HG02943 (cell line): ENCODE measurements around the gene ROR1.
"Not testable (repeated sequence)": the region's sequence is repeated elsewhere in the genome, so short reads cannot be mapped to it uniquely, and the experiment has no call there.

Experiments used
- ATAC-seq: cut with Tn5 transposase; IDR thresholded peaks from one replicate; pipeline ENCODE4 v1.9.1; 2021; ENCODE audit warnings: mild to moderate bottlenecking, low read depth, moderate library complexity; ENCODE audit not compliant: unreplicated experiment

The ROR1 gene

DNA sequence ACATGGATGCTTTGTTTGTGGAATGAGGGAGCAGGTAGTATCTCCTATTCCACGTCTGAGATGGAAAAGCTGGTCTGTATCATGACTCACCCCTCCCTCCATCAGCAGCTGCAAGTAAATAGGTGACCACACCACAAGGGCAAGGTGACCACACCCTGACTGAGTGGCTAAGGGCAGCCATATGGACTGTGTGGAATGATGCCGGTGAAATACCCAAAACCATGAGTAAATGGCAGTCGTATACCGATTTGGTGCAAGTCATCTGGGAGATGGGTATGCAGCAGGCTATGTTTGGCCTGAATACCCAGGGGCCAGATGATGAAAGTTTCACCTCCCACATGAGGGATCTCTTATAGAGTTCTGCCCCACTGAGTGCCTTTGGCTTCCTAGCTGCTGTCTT lies 413.8 kb downstream of the ROR1 start:
- ATAC-seq: no peak

DNA sequence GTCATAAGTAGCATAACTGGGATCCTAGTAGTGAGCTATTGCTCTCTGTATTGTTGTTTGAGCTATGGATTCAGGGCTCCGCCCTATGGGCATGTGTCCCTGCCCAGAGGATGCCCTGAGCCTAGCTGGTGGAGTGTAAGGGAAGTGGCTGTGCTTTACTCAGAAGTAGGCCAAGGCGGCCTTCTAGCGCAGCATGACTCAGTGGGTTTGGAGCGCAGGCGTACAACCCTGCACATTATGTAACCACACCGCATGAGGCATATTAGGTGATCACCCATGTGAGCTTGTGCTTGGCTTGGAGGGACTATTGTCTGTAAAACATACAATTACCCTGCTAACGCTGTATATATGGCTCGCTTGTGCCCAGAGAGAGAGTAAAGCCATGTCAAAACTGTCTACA lies 418.5 kb downstream of the ROR1 start:
- no peak for ATAC-seq

DNA sequence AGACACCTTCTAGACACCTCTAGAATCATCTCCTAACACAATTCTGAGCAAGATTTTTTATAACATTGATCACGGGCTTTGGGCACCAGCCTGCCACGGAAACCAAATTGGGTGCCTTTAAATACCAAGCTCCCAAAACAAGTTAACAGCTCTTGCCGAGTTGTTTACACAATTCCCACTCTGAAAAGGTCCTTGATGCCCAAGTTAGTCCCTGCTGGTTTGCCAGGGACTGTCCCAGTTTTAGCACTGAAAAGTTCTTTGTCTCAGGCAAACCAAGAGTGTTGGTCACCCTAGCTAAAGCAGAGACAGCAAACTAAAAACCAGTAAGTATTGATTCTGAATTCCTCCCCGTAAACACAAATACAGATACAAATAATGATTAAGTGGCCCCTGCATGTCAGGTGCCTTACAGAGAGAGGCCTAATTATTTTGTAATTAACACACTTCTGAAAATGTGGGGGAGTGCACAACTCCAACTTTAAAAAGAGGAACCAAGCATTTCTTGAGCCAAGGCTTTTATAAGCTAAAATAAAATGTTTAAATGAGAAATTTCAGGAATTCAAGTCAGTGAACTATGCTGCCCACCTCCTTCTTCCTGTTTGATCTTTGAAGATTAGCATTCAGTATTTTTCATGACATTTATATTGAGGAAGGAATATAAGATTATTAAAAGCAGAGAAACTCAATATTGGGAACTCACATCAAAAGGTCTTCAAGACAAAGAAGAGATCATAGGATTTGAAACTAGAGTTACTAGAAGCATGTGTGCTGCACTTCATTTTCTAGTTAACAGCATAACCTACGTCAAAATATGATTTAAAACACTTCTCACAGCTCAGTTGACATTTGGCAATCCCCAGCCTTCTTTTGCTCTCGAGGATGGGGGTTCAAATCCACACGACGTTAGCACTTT lies 420.6 kb downstream of the ROR1 start:
- no peak for ATAC-seq

DNA sequence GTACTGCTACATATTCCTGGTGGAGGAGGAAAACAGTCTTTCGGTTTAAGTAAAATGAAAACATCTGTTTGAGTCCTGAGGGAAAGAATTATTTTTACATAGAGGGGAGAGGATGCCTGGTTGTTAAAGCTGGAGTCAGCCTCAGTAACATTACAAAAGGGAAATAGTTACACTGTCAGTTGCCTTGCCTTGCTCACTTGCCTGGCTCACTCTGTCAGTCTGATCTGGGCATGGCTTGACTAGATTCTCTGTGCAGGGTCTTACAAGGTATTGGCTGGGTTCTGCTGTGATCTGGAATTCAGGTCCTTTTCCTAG lies 421.2 kb downstream of the ROR1 start:
- no peak for ATAC-seq

DNA sequence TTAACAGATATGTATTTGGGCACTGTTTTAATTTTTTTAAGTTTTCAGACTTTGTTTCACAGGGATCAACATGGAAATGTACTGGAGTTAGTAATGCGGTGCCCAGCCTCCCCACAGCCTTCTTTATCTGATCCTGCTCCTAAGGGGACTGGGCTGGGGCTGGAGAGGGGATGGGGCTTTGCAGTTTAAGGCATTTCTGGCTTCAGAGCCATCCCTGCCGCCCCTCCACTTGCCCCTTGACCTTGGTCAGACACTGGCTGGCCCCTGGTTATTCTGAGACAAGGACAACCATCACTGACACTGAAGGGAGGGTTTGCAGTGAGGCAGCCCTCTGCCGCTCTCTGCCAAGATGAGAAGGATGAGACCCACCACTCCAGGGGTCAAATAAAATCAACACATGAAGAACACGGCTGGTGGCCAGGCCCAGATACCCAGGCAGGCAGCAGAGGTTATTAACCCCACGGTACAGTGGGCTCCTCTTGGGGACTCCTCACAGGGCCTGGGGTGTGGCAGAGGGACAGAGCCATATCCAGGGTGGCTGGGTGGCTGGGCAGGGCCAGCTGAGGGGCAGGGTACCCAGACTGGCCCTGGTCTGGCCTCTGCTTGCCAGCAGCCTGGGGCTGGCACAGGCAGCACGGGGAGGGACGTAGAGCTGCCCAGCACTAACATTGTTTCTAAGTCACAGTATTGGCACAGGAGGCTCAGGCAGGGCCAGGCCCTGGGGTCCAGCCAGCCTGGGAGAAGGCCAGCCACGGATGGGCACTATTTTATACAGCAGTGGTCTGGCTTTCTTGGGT lies 422.5 kb downstream of the ROR1 start:
- no peak for ATAC-seq

DNA sequence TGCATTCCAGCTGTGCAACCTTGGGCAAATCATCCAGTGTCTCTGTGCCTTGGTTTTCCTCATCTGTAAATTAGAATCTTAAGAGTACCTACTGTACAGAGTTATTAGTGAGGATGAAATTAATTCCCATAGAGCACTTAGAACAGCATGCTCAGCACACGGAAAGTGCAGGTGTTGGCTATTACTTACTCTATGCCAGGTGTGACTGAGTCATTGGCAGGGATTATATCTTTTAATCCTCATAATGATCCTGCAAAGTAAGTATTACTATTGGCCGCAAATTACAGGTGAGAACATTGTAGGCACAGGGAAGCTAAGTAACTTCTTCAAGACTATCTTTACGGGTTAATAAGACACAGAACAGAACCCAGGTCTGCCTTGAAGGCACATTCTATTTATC lies 423.3 kb downstream of the ROR1 start:
- no peak for ATAC-seq

DNA sequence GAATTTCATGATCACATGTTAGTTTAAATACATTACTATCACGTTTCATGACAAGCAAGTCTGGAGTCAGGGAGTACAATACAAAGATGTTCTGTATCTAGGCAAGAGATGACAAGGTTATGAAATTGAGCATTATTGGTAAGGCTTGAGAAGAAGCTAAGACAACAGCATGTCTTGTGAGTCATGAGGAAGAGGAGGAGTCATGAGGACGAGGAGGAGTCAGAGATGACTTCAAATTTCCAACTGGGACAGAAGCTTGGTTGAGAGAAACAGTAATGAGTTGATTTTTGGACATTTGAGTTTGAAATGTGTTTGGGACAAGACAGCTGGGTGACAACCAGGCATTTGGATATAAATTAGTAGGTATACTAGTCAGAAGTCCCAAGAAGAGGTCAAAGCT lies 425.3 kb downstream of the ROR1 start:
- no peak for ATAC-seq

DNA sequence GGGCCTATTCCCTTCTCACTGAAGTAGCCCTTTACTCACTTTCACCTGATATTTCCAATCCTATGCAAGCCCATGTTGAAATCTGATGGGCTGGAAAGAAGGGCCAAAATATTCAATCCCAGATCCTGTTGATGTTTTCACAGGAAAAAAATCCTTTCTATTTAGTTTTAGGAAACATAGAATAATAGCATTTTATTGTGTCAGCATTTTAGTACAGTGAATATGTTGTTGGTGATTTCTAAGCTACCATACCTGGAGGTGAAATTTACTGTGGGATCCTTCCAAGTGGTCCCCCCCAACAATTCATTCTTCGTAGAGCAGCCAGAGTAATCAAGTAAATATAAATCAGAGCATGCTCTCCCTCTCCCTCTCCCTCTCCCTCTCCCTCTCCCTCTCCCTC lies 426.2 kb downstream of the ROR1 start:
- no peak for ATAC-seq

DNA sequence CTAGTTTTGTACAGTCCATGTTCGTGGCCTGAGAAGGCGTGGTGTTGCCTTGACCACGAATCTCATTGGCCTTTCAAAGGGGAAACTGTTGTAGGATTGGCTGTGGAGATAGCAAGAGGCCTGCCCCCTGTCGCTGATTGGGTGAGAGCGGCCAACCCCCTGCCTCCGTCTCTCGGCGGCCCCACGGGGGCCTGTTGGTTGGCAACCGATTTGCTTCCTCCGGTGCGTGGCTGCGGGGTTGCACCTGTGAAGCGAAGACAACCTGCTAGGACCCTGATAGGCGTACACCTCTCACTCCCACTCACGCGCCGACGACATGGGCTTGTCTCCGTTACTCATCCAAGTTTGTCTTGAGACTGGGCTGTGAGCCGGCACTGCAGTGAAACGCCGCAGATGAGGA lies 429.6 kb downstream of the ROR1 start, which contains the start of gene UBE2U:
UBE2U (plus strand) TSS at position 204 of the 400 bp plus-strand sequence. CDS start 428 bp downstream, outside the sequence.
- ATAC-seq: no peak

DNA sequence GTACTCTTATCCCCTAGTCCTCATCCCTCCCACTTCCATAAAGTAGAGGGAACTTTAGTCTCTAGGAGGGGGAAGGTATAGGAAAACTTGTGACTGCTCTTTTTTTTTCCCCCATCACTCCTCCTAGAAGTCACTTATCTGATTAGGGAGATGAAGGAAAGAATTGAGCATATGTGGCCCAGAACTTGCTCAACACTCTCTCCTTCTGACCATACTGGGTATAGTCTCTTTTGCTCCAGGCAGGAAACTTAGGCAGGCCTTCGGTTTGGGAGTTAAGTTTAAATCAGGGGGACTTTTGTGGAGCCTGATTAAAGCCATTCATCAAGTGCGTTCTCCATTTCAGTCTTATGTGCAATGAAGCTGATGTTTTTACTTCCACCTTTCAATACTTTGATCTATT lies 435.4 kb downstream of the ROR1 start:
- ATAC-seq: no peak

DNA sequence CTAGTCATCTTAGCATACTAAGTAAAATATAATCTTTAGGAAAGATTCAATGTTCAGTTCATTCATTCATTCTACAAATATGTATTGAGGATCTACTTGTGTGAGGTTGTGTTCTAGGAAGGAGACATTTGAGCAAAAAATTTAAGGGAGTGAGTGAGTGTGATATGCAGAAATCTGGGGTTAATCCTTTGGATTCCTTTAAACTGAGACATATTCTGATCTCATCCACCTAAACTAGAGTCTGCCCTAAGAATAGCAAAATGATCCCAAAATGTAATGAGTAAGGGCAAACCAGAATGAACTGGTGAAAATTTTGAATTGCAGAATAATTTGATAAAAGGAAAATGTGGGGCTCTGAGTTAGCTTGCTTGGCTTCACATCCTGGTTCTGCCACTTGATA lies 438.2 kb downstream of the ROR1 start:
- ATAC-seq: no peak

DNA sequence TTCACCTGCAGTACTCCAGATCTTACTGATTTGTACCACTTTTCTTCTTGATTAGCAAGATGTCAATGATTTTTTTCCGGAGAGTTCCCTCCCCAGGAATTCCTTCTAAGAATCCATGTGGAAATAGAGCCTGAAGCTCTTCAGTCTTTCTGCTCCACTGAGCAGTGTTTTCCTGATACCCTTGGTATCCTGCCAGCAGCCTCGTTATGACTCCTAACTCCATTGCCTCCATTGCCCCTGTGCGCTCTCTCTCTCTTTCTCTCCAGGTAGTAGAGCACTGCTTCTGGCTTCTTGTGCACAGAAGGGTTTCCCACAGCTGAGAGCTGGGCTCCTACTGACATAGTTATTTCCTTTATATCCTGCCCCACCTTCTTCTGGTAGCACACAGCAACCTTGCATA lies 441.8 kb downstream of the ROR1 start:
- ATAC-seq: no peak

DNA sequence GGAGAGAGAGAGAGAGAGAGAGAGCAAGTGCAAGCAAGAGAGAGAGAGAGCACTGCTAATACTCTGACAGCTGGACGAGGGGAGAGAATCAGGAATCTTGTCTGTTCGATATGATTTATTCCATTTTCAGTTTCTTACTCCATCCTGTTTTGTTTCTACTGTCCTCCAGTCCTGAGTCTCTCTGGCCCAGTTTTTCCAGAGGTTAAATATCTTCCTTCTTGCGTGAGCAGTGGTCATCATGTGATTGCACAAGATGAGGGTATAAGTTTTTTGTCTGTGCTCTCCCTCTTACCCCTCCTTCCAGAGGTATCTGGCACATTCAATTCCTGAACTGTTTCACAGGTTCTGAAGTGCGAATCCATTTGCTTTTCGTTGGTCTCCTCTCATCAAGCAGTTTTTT lies 446.4 kb downstream of the ROR1 start:
- ATAC-seq: no peak

DNA sequence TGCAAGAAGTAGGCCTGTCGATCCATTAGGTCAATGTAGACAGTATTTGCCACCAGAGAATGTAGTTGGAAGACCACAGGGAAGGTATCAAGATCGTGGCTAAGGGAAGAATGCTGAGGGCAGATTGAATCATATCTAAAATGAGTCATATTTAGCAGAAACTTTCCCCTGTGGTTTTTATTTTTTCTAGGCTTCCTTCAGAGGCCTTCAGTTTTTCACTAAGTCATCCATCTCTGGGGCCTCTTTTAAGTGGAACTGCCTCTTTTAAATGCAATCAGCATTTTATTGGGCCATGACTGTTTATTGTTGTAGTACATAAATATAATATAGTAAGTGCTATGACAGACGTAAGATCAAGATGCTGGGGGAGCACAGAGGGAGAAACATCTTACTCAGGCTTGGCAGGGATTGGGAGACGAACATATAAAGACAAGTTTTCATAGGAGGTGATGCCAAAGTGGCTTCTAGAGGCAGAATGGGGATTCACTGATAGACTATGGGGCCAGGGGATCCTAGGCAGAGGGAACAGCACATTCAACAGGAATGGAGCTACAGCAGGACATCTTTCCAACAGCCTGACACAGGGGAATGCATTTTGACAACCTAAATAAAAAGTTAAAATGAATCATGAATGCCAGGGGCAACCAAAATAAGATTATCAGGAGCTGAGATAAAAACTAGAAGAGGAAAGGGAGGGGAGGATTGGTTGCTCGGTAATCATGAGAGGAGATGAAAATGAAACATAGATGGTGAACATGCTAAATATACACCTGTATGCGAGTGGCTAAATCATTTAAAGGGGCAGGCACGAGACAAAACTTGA lies 449.7 kb downstream of the ROR1 start:
- ATAC-seq: no peak

DNA sequence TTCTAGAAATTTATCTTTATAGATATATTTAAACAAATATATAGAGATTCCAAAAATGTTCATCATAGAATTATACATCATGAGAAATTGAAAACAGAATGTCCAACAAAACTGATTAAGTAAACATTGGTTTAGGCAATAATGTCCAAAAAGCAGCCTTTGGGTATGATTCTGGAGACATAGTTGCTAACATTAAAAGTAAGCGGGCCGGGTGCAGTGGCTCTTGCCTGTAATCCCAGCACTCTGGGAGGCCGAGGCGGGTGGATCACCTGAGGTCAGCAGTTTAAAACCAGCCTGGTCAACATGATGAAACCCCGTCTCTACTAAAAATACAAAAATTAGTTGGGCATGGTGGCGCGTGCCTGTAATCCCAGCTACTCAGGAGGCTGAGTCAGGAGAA lies 450.4 kb downstream of the ROR1 start:
- not testable (repeated sequence) for ATAC-seq

DNA sequence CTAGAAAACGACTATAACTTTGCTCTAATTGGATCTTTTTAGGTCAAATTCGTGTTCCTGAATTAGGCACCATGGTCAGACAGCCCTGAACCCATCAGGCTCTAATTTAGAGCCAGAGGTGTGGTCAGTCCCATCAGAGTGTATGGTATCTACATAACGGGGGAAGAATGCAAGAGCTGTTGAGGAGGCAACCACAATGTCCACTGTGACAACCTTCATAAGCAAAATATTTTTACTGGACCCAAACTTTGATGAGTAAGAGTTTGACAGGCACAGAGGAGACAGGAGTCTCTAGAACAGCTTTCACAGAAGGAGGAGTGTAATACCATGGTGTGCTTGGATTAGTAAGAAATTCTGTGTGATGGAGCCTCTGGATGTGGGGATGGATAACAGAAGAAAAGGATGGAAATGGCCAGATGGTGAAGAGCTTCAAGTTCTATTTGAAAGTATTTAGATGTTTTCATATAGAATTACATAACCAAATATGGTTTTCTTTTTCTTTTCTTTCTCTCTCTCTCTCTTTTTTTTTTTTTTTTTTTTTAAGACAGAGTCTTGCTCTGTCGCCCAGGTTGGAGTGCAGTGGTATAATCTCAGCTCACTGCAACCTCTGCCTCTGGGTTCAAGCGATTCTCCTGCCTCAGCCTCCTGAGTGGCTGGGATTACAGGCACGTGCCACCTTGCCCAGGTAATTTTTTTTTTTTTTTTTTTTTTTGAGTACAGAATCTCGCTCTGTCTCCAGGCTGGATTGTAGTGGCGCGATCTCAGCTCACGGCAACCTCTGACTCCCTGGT lies 454.5 kb downstream of the ROR1 start:
- no peak for ATAC-seq

DNA sequence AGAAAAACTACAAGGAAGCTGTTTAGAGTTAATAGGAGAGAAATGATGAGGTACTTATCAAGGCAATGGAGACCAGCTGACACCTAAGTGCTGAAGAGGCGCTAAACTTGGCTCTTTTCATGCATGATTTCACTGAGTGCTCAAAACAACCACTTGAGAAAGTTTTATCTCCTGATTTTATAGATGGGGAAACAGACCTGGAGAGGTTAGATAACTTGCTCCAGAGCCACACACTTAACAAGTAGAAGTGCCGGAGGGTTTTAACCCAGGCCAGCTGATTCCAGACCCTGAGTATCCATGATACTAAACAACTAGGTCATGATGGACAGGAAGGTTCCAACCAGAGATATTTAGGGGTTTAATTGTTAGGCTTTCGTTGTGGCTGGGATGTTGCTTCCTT lies 455.5 kb downstream of the ROR1 start:
- no peak for ATAC-seq
